Effector CD8-positive, alpha-beta T cell (primary cell): ENCODE data around the gene APCDD1.
"Not testable (repeated sequence)": the region's sequence is repeated elsewhere in the genome, so short reads cannot be mapped to it uniquely, and the experiment has no call there.

Experiments used
- DNase-seq: peaks from one replicate; lab custom pipeline; 2025; lab: John Stamatoyannopoulos, UW

APCDD1 gene

DNA sequence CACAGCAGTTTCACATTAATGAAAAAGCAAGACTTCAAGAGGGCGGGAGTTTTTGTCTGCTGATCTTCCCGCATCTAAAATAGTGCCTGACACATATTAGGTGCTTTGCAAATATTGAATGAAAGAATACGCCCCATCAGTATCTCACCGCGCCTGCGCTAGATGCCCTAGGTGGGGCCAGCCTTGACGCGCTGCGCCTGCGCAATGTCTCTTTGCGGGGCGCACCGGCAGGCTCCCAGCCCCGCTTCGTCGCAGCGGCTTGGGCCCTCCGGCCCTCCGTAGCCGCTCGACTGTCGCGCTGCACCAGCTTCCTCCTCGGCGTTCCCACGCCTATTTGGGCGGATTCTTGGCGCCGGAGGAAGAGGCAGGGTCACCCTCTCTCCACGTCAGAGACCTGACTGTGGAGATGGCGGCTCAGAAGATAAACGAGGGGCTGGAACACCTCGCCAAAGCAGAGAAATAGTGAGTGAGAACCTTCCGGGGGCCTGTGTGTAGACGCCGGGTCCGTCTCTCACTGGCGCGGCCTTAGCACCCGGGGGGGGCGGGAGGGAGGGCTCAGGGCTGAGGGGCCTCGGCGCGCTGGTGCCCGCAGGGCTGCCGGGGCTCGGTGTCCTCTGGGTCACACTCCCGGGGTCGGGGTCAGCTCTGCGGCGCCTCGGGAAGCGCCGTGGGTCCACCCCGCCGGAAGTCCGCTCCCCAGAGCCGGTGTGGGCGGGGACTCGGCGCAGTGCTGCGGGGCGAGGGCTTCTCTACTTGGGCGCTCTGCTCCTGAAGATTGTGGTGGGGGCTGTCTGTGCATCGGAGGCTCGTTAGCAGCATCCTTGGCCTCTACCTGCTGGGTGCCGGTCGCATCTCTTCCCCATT is 71.5 kb downstream of the APCDD1 start, which contains the start of gene NAPG:
Gene NAPG, plus strand, starts transcription at position 331 of the 864 bp plus-strand sequence. Its CDS starts 76 bp downstream, at position 407.
- peak; percentile 88 for DNase-seq

- DNase-seq: no peak
These were observed 72.1 kb downstream of the APCDD1 start for GRCh38 chr18:10526561-10526949.

DNA sequence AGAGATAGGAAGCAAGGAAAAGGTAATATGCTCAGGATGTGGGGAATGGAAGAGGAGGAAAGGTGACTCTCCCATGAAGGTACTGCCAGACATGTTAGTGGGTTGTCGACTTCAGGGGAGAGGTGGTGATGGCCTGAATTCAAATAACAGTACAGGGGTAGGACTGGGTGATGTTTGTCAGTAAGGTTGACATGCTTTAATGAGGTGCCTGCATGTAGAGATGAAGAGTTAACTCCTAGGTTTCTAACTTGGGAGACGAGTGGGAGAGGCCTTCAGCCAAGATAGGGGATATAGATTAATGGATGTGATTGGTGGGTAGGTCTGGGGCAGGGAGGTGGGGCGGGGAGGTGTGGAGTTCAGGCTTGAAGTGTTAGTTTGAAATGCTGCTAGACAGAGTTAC is 74.0 kb downstream of the APCDD1 start:
- DNase-seq: no peak

- DNase-seq: no peak
These were observed 75.6 kb downstream of the APCDD1 start for GRCh38 chr18:10530002-10530401.

DNA sequence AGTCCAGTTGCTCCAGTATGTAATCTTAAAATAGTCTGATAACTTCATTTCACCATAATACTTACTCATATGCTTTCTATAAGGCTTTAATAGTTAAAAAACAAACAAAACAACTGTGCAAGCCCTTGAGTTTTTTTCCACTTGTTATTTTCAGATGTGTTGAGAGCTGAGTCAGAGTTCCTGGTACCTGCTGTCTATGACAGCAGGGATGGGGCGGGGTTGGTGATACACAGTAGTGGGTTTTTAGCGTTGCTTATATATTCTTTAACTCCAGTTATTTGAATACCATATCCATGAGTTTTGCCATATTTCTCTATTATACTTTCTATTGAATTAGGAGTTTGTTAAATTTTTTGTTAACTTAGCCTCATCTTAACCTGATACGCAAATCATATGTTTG is 76.4 kb downstream of the APCDD1 start:
- DNase-seq: no peak

DNA sequence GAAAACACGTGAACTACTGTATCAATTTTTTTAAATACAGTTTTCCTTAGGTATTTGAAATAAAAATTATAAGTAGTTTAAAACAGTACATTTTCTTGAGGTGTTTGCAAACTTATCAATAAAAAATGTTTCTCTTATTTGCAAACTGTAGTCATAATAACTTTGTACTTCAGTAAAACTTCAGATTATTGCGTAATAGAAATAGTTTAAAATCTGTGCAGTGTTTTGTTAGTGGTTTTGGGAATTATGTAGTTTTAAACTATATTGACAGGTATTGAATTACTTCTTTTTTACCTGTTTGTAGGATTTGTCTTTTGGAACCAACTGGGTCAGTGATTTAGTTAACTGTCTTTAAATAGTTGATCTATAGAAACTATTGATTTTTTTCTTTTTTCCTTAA is 78.7 kb downstream of the APCDD1 start:
- DNase-seq: no peak

DNA sequence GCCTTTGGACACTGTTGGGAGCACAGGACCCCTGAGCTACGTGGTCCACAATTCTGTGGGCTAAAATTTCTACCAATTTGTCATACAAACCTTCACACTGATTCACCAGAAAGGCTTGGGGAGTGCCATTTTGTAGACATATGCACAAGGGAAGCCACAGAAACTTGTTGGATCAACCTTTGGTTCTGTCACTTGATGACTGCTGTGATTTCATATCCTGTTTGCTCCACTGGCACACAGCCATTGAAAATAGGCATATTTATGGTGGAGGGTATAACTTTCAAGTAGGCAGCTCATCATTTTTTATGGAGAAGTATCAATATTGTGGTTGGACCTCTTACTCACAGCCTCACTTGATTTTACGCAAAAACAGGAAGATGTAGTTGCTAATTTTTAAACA is 81.8 kb downstream of the APCDD1 start:
- DNase-seq: no peak

DNA sequence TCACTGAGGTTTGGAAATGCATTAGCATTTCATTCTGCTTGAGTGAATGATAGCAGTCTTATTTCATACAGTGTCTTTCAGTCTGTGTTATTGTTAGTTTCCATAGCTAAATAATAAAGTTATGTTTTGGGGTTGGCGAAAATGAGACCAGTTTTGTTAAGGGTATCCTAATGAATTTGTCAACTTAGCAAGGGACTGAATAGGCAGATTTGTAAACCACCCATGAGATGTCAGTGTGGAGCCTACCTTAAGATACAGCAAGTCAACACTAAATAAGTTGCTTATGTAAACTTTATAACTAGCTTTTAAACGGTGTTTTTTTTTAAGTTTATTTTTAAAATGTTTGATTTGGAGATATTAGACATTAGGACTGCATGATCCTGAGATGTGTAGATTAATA is 83.3 kb downstream of the APCDD1 start:
- no peak for DNase-seq

DNA sequence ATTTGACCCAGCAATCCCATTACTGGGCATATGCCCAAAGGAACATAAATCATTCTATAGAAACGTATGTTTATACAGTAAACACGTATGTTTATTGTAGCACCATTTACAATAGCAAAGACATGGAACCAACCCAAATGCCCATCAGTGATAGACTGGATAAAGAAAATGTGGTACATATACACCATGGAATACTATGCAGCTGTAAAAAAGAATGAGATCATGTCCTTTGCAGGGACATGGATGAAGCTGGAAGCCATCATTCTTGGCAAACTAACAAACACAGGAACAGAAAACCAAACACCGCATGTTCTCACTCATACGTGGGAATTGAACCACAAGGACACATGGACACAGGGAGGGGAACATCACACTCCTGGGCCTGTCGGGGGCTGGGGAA is 84.7 kb downstream of the APCDD1 start:
- DNase-seq: not testable (repeated sequence)
